HG02973 (cell line): Measurements from ENCODE around the gene MYO6.
"Not testable (repeated sequence)": the region's sequence is repeated elsewhere in the genome, so short reads cannot be mapped to it uniquely, and the experiment has no call there.

Source experiments
- ATAC-seq: cut with Tn5 transposase; IDR thresholded peaks from one replicate; pipeline ENCODE4 v1.9.1; 2021; ENCODE audit warnings: moderate library complexity; ENCODE audit not compliant: unreplicated experiment

Gene MYO6

GRCh38 chr6:75748743-75749538 lies at the start of gene MYO6:
MYO6 (plus strand) TSS chr6:75749239; CDS start chr6:75817548, 68,309 bp downstream.
- peak; percentile 75 for ATAC-seq

GRCh38 chr6:75708334-75708733 lies 40.7 kb upstream of the MYO6 start:
- ATAC-seq = not testable (repeated sequence)

GRCh38 chr6:75711173-75711572 lies 37.9 kb upstream of the MYO6 start:
- no peak for ATAC-seq

GRCh38 chr6:75719133-75719532 lies 29.9 kb upstream of the MYO6 start:
- ATAC-seq = no peak

- no peak for ATAC-seq
Measured at GRCh38 chr6:75723382-75723781, 25.7 kb upstream of the MYO6 start.

GRCh38 chr6:75727206-75727605 lies 21.8 kb upstream of the MYO6 start:
- ATAC-seq = no peak

- not testable (repeated sequence) for ATAC-seq
Measured at GRCh38 chr6:75731029-75731428, 18.0 kb upstream of the MYO6 start.

- ATAC-seq = peak; percentile 93
Measured at GRCh38 chr6:75735491-75736186, 13.4 kb upstream of the MYO6 start.

- no peak for ATAC-seq
Measured at GRCh38 chr6:75743971-75744370, 5.1 kb upstream of the MYO6 start.

- ATAC-seq = no peak
Measured at GRCh38 chr6:75745404-75745803, 3.6 kb upstream of the MYO6 start.

- no peak for ATAC-seq
Measured at GRCh38 chr6:75746221-75746620, 2.8 kb upstream of the MYO6 start.

GRCh38 chr6:75747152-75747992 lies 1.7 kb upstream of the MYO6 start:
- ATAC-seq = no peak

- peak; percentile 1 for ATAC-seq
Measured at GRCh38 chr6:75748003-75748742, 866 bp upstream of the MYO6 start.

GRCh38 chr6:75751443-75751842 lies 2.4 kb downstream of the MYO6 start:
- ATAC-seq = no peak

GRCh38 chr6:75752365-75752764 lies 3.3 kb downstream of the MYO6 start:
- no peak for ATAC-seq

- no peak for ATAC-seq
Measured at GRCh38 chr6:75755704-75756103, 6.7 kb downstream of the MYO6 start.

GRCh38 chr6:75757295-75757694 lies 8.3 kb downstream of the MYO6 start:
- no peak for ATAC-seq

- no peak for ATAC-seq
Measured at GRCh38 chr6:75758061-75758460, 9.0 kb downstream of the MYO6 start.

GRCh38 chr6:75759207-75759606 lies 10.2 kb downstream of the MYO6 start:
- no peak for ATAC-seq

- no peak for ATAC-seq
Measured at GRCh38 chr6:75760320-75760719, 11.3 kb downstream of the MYO6 start.

GRCh38 chr6:75761489-75761888 lies 12.4 kb downstream of the MYO6 start:
- ATAC-seq = no peak
